ENCODE data around the gene INTS1. TPM values are rescaled to one million over a fixed set of nuclear protein-coding genes. Genes with fewer than 3 reads are reported as not detected.

Gene INTS1
- polyA plus RNA-seq, 2 of the 4 experiments (the other 2 are of a cell fraction), result 14.6 to 48.1 TPM

GRCh38 chr7:1520539-1521234, 16.5 kb upstream of the INTS1 start (continued):
- TF ChIP-seq EP300 (IDR thresholded peaks at IDR 0.05) (peak; percentile 99 to 100), RNF2 (IDR thresholded peaks at IDR 0.05; ENCODE audit: borderline replicate concordance, low read depth) (no peak), RAD21 (conservative IDR thresholded peaks at IDR 0.05 in 1 of 2, IDR thresholded peaks at IDR 0.05 in 1 of 2) (peak; percentile 30 to 62), HOXB13 (CRISPR knock-in tag; IDR thresholded peaks at IDR 0.05; ENCODE audit: low read depth) (peak; percentile 94), BHLHE40 (IDR thresholded peaks at IDR 0.05; ENCODE audit: low read depth, low read length) (peak; percentile 93), CTCF (IDR thresholded peaks at IDR 0.05) (no peak), NPAS2 (CRISPR knock-in tag; IDR thresholded peaks at IDR 0.05; ENCODE audit: borderline replicate concordance) (no peak), HOXA7 (CRISPR knock-in tag; IDR thresholded peaks at IDR 0.05) (peak; percentile 84; the same call in 1 of the 2 replicates), POLR2AphosphoS2 (conservative IDR thresholded peaks at IDR 0.05; ENCODE audit: low read length) (no peak), TFCP2L1 (CRISPR knock-in tag; IDR thresholded peaks at IDR 0.05) (no peak; the same call in 1 of the 2 replicates), EHF (CRISPR knock-in tag; IDR thresholded peaks at IDR 0.05) (peak; percentile 89), RFX5 (IDR thresholded peaks at IDR 0.05) (peak; percentile 64; the same call in 1 of the 2 replicates), ESRRA (IDR thresholded peaks at IDR 0.05; ENCODE audit: borderline replicate concordance, low read length) (peak; percentile 60; the same call in 1 of the 2 replicates), SREBF2 (IDR thresholded peaks at IDR 0.05) (no peak), EHMT2 (IDR thresholded peaks at IDR 0.05; ENCODE audit: low read depth) (no peak), MYC (IDR thresholded peaks at IDR 0.05; ENCODE audit: borderline replicate concordance, low read length) (peak; percentile 23; the same call in 1 of the 2 replicates), ZSCAN20 (CRISPR knock-in tag; IDR thresholded peaks at IDR 0.05) (peak; percentile 68; the same call in 1 of the 2 replicates), PHF8 (IDR thresholded peaks at IDR 0.05; ENCODE audit: borderline replicate concordance, low read depth) (no peak), FOSL2 (IDR thresholded peaks at IDR 0.05) (peak; percentile 96), FOSL2 (CRISPR knock-in tag; IDR thresholded peaks at IDR 0.05) (peak; percentile 99), CHD4 (IDR thresholded peaks at IDR 0.05; ENCODE audit: borderline replicate concordance) (no peak), TP53 (CRISPR knock-in tag; IDR thresholded peaks at IDR 0.05) (peak; percentile 49; the same call in 1 of the 2 replicates), ELK1 (IDR thresholded peaks at IDR 0.05; ENCODE audit: low read depth, low read length) (no peak), KDM1A (IDR thresholded peaks at IDR 0.05; ENCODE audit: low read depth) (no peak), RCOR1 (IDR thresholded peaks at IDR 0.05; ENCODE audit: low read depth, low read length) (no peak), JUNB (IDR thresholded peaks at IDR 0.05) (peak; percentile 99), NR3C1 (IDR thresholded peaks at IDR 0.05) (no peak; the same call in 2 of the 3 replicates)

Data from A549 (cell line).